Naive thymus-derived CD4-positive, alpha-beta T cell (primary cell): ENCODE measurements around the gene LRRC45. TPM values are rescaled to one million over a fixed set of nuclear protein-coding genes. Genes with fewer than 3 reads are reported as not detected.

ENCODE experiments used
- ATAC-seq: fragments of 150-1000 bp; cut with Tn5 transposase; 2 replicates; pipeline ENCODE4 v1.10.0; 2021; ENCODE audit warnings: mild to moderate bottlenecking, moderate library complexity
- CTCF ChIA-PET: fragments of 350-600 bp; sonication (Branson Sonifier 250); formaldehyde crosslinking; loops from one replicate; lab custom pipeline; 2021; ENCODE audit warnings: antibody characterized with exemption; lab: Charles Lee
- POLR2A ChIA-PET: fragments of 350-600 bp; sonication (Branson Sonifier 250); formaldehyde crosslinking; loops from one replicate; lab custom pipeline; 2021; ENCODE audit warnings: antibody characterized with exemption, inconsistent platforms; lab: Charles Lee
- DNase-seq, 9 donors: peaks; one replicate each; pipeline versions ENCODE4 v3.0.0 to v3.0.0-alpha.2; 2020 to 2022; ENCODE audit warnings: mixed read lengths in 1 of 9
- H3K27ac ChIP-seq: one replicate; pipeline ENCODE4 v1.7.0; 2013; ENCODE audit warnings: mild to moderate bottlenecking, low read depth, low read length, moderate library complexity
- H3K27me3 ChIP-seq, 2 donors: one replicate each; pipeline ENCODE4 v1.7.0; 2013; ENCODE audit warnings: low read length in 2 of 2, mild to moderate bottlenecking in 2 of 2, moderate library complexity in 2 of 2; ENCODE audit not compliant: control insufficient read depth in 2 of 2, insufficient read depth in 2 of 2
- H3K36me3 ChIP-seq, 3 experiments: 1 replicate in 2 of 3; 2 replicates in 1 of 3; pipeline ENCODE4 v1.7.0; 2013; ENCODE audit warnings: low read length in 3 of 3, mild to moderate bottlenecking in 3 of 3, moderate library complexity in 1 of 3; ENCODE audit not compliant: insufficient read depth in 3 of 3, control insufficient read depth in 2 of 3
- H3K4me1 ChIP-seq, 2 donors: one replicate each; pipeline ENCODE4 v1.7.0; 2013; ENCODE audit warnings: low read length in 2 of 2, mild to moderate bottlenecking in 2 of 2, moderate library complexity in 1 of 2; ENCODE audit not compliant: control insufficient read depth in 2 of 2, insufficient read depth in 2 of 2
- H3K4me3 ChIP-seq: 2 replicates; pipeline ENCODE4 v1.7.0; 2013; ENCODE audit warnings: mild to moderate bottlenecking, low read length
- H3K9me3 ChIP-seq, 3 experiments: 1 replicate in 2 of 3; 2 replicates in 1 of 3; pipeline ENCODE4 v1.7.0; 2013; ENCODE audit warnings: low read length in 3 of 3; ENCODE audit not compliant: control insufficient read depth in 2 of 3
- H3K27ac Mint-ChIP-seq, 9 donors: one replicate each; pipeline ENCODE4 v1.8.0; 2020 to 2022; ENCODE audit warnings: mixed read lengths in 9 of 9, mild to moderate bottlenecking in 8 of 9, moderate library complexity in 5 of 9, inconsistent platforms in 2 of 9
- H3K27me3 Mint-ChIP-seq, 5 donors: one replicate each; pipeline ENCODE4 v1.8.0; 2021 to 2022; ENCODE audit warnings: mixed read lengths in 5 of 5, mild to moderate bottlenecking in 1 of 5
- H3K36me3 Mint-ChIP-seq, 5 donors: one replicate each; pipeline ENCODE4 v1.8.0; 2020 to 2022; ENCODE audit warnings: mixed read lengths in 5 of 5, mild to moderate bottlenecking in 3 of 5, inconsistent platforms in 1 of 5
- H3K4me1 Mint-ChIP-seq, 7 donors: one replicate each; pipeline ENCODE4 v1.8.0; 2020 to 2022; ENCODE audit warnings: mixed read lengths in 7 of 7, mild to moderate bottlenecking in 3 of 7, inconsistent platforms in 1 of 7
- H3K4me3 Mint-ChIP-seq, 10 donors: one replicate each; pipeline ENCODE4 v1.8.0; 2020 to 2022; ENCODE audit warnings: mild to moderate bottlenecking in 10 of 10, mixed read lengths in 10 of 10, moderate library complexity in 6 of 10, inconsistent platforms in 2 of 10
- H3K9me3 Mint-ChIP-seq, 11 donors: one replicate each; pipeline ENCODE4 v1.8.0; 2020 to 2022; ENCODE audit warnings: mixed read lengths in 11 of 11, mild to moderate bottlenecking in 4 of 11, inconsistent platforms in 1 of 11, moderate library complexity in 1 of 11
- intact Hi-C, 2 donors: fragments of 100-400 bp; cut with micrococcal nuclease; formaldehyde crosslinking; loops; one replicate each; pipeline ENCODE4 v1.15.1; 2023
- polyA plus RNA-seq, 2 donors: library from polyadenylated mRNA; unstranded; fragments of 300-500 nt; fragmentation: Illumina TruSeq; gene quantifications; one replicate each; pipeline ENCODE4 v1.2.3, GENCODE V29; 2021
- total RNA-seq, 6 experiments: library from RNA in 5 of 6; stranded (reverse) in 5 of 6; gene quantifications; 1 replicate in 5 of 6; 2 replicates in 1 of 6; pipeline ENCODE4 v1.2.3 and lab custom pipeline; 2021 to 2026

LRRC45 gene
- total and polyA plus RNA-seq, 7 experiments from 2014 or later, result 4.1 to 39.1 (median 12.0) TPM

- Histone ChIP-seq H3K27ac (no peak overlapping the region), H3K27me3 (no peaks in the 10 kb centered on the region), H3K4me1 (peaks cover 7 to 12% of the 10 kb centered on the region in 2 donors), H3K4me3 (no peak overlapping the region), H3K36me3 (peaks cover 0 to 40% (median 0%) of the 10 kb centered on the region in 3 experiments), H3K9me3 (no peaks in the 10 kb centered on the region)
- peak overlapping the region in 3 of 10 donors; percentile 9 to 47 (median 38) for H3K4me3 Mint-ChIP-seq
- no peak for DNase-seq
- no peaks in the 10 kb centered on the region for H3K9me3 Mint-ChIP-seq
- intact Hi-C loops, result no loop called here
- POLR2A ChIA-PET, result interaction anchor here (0.7 kb wide), 1 partner anchor 9 kb away, joined by 5 read pairs; the partner anchor contains the start of gene DCXR
- H3K27ac Mint-ChIP-seq, result peak overlapping the region in 1 of 9 donors; percentile 48
- H3K4me1 Mint-ChIP-seq, result peaks cover 5 to 13% (median 11%) of the 10 kb centered on the region in 7 donors
- H3K27me3 Mint-ChIP-seq, result no peaks in the 10 kb centered on the region
- ATAC-seq, result no peak
- peaks cover 0 to 9% (median 2%) of the 10 kb centered on the region in 5 donors for H3K36me3 Mint-ChIP-seq
- CTCF ChIA-PET, result no interaction called here
Measured at GRCh38 chr17:82047379-82047778, 24.3 kb downstream of the LRRC45 start.

GRCh38 chr17:82047914-82048570, 24.9 kb downstream of the LRRC45 start:
- Mint-ChIP-seq H3K4me1 (peaks cover 5 to 19% (median 13%) of the 10 kb centered on the region in 7 donors), H3K9me3 (no peaks in the 10 kb centered on the region), H3K4me3 (peak overlapping the region in 2 of 10 donors; percentile 31 to 47), H3K27me3 (no peaks in the 10 kb centered on the region), H3K27ac (peak overlapping the region in 1 of 9 donors; percentile 48), H3K36me3 (peaks cover 0 to 9% (median 2%) of the 10 kb centered on the region in 5 donors)
- no peak for DNase-seq
- Histone ChIP-seq H3K4me1 (peaks cover 14 to 19% of the 10 kb centered on the region in 2 donors), H3K4me3 (no peak overlapping the region), H3K9me3 (no peaks in the 10 kb centered on the region), H3K36me3 (peaks cover 0 to 40% (median 0%) of the 10 kb centered on the region in 3 experiments), H3K27me3 (no peaks in the 10 kb centered on the region), H3K27ac (no peak overlapping the region)
- ChIA-PET POLR2A (interaction anchor here (0.7 kb wide), 1 partner anchor 10 kb away, joined by 5 read pairs; the partner anchor contains the start of gene DCXR), CTCF (no interaction called here)
- intact Hi-C loops, result no loop called here
- ATAC-seq, result no peak

- no peak overlapping the region for H3K27ac Mint-ChIP-seq
- H3K4me1 Mint-ChIP-seq, result peaks cover 5 to 24% (median 13%) of the 10 kb centered on the region in 7 donors
- H3K4me3 Mint-ChIP-seq, result peak overlapping the region in 3 of 10 donors; percentile 28 to 68 (median 31)
- DNase-seq (no peak), ATAC-seq (no peak)
- no peaks in the 10 kb centered on the region for H3K27me3 ChIP-seq
- peaks cover 18 to 24% of the 10 kb centered on the region in 2 donors for H3K4me1 ChIP-seq
- no peaks in the 10 kb centered on the region for H3K27me3 Mint-ChIP-seq
- no peak overlapping the region for H3K27ac ChIP-seq
- CTCF ChIA-PET, result no interaction called here
- no peaks in the 10 kb centered on the region for H3K9me3 Mint-ChIP-seq
- H3K4me3 ChIP-seq, result no peak overlapping the region
- peaks cover 0 to 9% (median 2%) of the 10 kb centered on the region in 5 donors for H3K36me3 Mint-ChIP-seq
- H3K9me3 ChIP-seq, result no peaks in the 10 kb centered on the region
- intact Hi-C loops, result no loop called here
- peaks cover 0 to 40% (median 0%) of the 10 kb centered on the region in 3 experiments for H3K36me3 ChIP-seq
- POLR2A ChIA-PET, result interaction anchor here (0.7 to 7.7 kb wide), 2 partner anchors 17 to 73 kb away, joined by 4 to 54 read pairs; partner anchors contain the start of gene DUS1L
Measured at GRCh38 chr17:82048571-82048971, 25.5 kb downstream of the LRRC45 start.

GRCh38 chr17:82049106-82049505, 26.0 kb downstream of the LRRC45 start:
- Mint-ChIP-seq H3K9me3 (no peaks in the 10 kb centered on the region), H3K4me3 (peak overlapping the region in 4 of 10 donors; percentile 9 to 92 (median 44)), H3K4me1 (peaks cover 5 to 28% (median 13%) of the 10 kb centered on the region in 7 donors), H3K36me3 (peaks cover 0 to 9% (median 2%) of the 10 kb centered on the region in 5 donors), H3K27me3 (no peaks in the 10 kb centered on the region), H3K27ac (peak overlapping the region in 1 of 9 donors; percentile 22)
- POLR2A ChIA-PET, result interaction anchor here (0.7 to 7.7 kb wide), 2 partner anchors 16 to 72 kb away, joined by 4 to 54 read pairs; partner anchors contain the start of gene DUS1L
- Histone ChIP-seq H3K27ac (no peak overlapping the region), H3K4me3 (no peak overlapping the region), H3K36me3 (peaks cover 0 to 45% (median 0%) of the 10 kb centered on the region in 3 experiments), H3K27me3 (no peaks in the 10 kb centered on the region), H3K9me3 (no peaks in the 10 kb centered on the region), H3K4me1 (peaks cover 18 to 30% of the 10 kb centered on the region in 2 donors)
- ATAC-seq, result no peak
- no peak for DNase-seq
- CTCF ChIA-PET, result no interaction called here
- intact Hi-C loops, result no loop called here

GRCh38 chr17:82049521-82049971, 26.4 kb downstream of the LRRC45 start:
- Mint-ChIP-seq H3K4me3 (peak overlapping the region in 2 of 10 donors; percentile 85 to 92), H3K4me1 (peaks cover 5 to 28% (median 13%) of the 10 kb centered on the region in 7 donors), H3K27me3 (no peaks in the 10 kb centered on the region), H3K36me3 (peaks cover 0 to 9% (median 2%) of the 10 kb centered on the region in 5 donors), H3K27ac (peak overlapping the region in 1 of 9 donors; percentile 62), H3K9me3 (no peaks in the 10 kb centered on the region)
- Histone ChIP-seq H3K4me3 (no peak overlapping the region), H3K9me3 (no peaks in the 10 kb centered on the region), H3K27ac (no peak overlapping the region), H3K4me1 (peaks cover 18 to 31% of the 10 kb centered on the region in 2 donors), H3K27me3 (no peaks in the 10 kb centered on the region), H3K36me3 (peaks cover 0 to 49% (median 3%) of the 10 kb centered on the region in 3 experiments)
- CTCF ChIA-PET, result no interaction called here
- no peak for DNase-seq
- intact Hi-C loops, result no loop called here
- POLR2A ChIA-PET, result interaction anchor here (7.7 kb wide), 1 partner anchor 16 kb away, joined by 54 read pairs; the partner anchor contains the start of gene DUS1L
- no peak for ATAC-seq

- H3K9me3 Mint-ChIP-seq, result no peaks in the 10 kb centered on the region
- ChIA-PET CTCF (interaction anchor here (1.2 kb wide), 1 partner anchor 12 kb away, joined by 6 read pairs; the partner anchor contains the start of gene DCXR), POLR2A (interaction anchor here (1.1 to 7.7 kb wide), 2 partner anchors 15 to 77 kb away, joined by 3 to 54 read pairs; partner anchors contain the start of gene DUS1L)
- ATAC-seq, result no peak
- no peak for DNase-seq
- H3K36me3 Mint-ChIP-seq, result peaks cover 0 to 9% (median 2%) of the 10 kb centered on the region in 5 donors
- Histone ChIP-seq H3K36me3 (peaks cover 0 to 56% (median 3%) of the 10 kb centered on the region in 3 experiments), H3K9me3 (no peaks in the 10 kb centered on the region), H3K4me1 (peaks cover 18 to 31% of the 10 kb centered on the region in 2 donors), H3K27me3 (no peaks in the 10 kb centered on the region), H3K4me3 (no peak overlapping the region), H3K27ac (no peak overlapping the region)
- H3K4me3 Mint-ChIP-seq, result peak overlapping the region; percentile 60 to 92 (median 86)
- intact Hi-C loops, result no loop called here
- no peaks in the 10 kb centered on the region for H3K27me3 Mint-ChIP-seq
- H3K4me1 Mint-ChIP-seq, result peaks cover 5 to 28% (median 13%) of the 10 kb centered on the region in 7 donors
- H3K27ac Mint-ChIP-seq, result peak overlapping the region in 8 of 9 donors; percentile 19 to 91 (median 71)
Measured at GRCh38 chr17:82050152-82050760, 27.2 kb downstream of the LRRC45 start.
